Measurements from ENCODE around the gene TPRG1L.

Gene TPRG1L

DNA sequence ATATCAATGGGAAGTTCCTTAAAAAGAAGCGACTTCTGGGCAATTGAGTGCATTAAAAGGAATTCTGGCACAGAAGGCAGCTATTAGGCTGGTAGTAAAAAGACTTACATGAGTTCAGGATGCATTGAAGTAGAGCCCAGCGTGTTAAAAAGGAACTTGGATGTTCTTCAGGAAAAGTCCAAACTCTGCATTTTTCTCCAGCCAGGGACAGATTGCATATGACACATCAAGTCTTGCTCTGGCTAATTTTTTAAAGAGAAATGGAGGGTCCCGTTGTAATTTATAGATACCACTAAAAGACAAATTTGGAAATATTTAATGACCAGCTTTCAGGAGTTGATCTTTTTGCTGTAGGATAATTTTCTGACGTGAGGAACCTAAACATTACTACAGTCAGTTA, 1.2 kb downstream of the TPRG1L start:
- Mint-ChIP-seq H3K9me3 (ENCODE audit: low read depth) (no peaks in the 10 kb centered on the region), H3K4me3 (peak overlapping the region; percentile 80), H3K36me3 (no peaks in the 10 kb centered on the region), H3K4me1 (ENCODE audit: low read depth) (peaks cover 35% of the 10 kb centered on the region), H3K27me3 (no peaks in the 10 kb centered on the region), H3K27ac (peak overlapping the region; percentile 34)

DNA sequence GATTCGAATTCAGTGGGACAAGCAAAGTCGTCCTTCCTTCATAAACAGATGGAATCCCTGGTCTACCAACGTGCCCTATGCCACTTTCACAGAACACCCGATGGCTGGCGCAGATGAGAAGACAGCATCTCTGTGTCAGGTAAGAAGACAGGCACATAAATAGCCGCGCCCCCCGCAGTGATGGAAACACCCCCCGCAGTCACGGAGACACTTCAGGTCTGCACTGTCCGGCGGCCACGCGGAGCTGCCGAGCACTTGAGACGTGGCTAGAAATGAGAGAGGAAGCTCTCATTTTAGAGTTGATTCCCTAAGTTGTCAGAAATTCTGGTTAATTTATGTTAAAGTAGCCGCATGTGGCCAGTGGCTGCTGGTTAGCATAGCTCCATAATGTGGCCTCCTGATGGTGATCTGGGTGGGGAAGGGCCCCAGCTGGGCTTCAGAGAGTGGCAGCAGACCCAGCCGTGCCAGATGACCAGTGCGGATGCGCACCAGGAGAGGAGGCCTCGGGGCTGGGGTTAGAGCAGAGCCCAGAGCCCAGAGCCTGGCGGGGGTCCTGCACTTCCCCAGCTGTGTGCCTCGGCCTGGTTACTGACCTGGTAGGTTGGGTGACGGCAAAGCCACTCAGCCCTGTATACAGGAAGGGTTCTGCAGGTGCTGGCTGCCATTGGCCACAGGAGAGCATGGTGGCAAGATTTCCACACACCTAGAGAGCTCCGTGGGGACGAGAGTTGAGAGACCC, 2.9 kb downstream of the TPRG1L start:
- Mint-ChIP-seq H3K4me1 (ENCODE audit: low read depth) (peaks cover 26% of the 10 kb centered on the region), H3K27ac (no peak overlapping the region), H3K4me3 (no peak overlapping the region), H3K27me3 (no peaks in the 10 kb centered on the region), H3K9me3 (ENCODE audit: low read depth) (no peaks in the 10 kb centered on the region), H3K36me3 (no peaks in the 10 kb centered on the region)

GRCh38 chr1:3628445-3628844, 3.6 kb downstream of the TPRG1L start:
- Mint-ChIP-seq H3K9me3 (ENCODE audit: low read depth) (no peaks in the 10 kb centered on the region), H3K4me3 (no peak overlapping the region), H3K27ac (no peak overlapping the region), H3K4me1 (ENCODE audit: low read depth) (peaks cover 18% of the 10 kb centered on the region), H3K27me3 (no peaks in the 10 kb centered on the region), H3K36me3 (no peaks in the 10 kb centered on the region)

DNA sequence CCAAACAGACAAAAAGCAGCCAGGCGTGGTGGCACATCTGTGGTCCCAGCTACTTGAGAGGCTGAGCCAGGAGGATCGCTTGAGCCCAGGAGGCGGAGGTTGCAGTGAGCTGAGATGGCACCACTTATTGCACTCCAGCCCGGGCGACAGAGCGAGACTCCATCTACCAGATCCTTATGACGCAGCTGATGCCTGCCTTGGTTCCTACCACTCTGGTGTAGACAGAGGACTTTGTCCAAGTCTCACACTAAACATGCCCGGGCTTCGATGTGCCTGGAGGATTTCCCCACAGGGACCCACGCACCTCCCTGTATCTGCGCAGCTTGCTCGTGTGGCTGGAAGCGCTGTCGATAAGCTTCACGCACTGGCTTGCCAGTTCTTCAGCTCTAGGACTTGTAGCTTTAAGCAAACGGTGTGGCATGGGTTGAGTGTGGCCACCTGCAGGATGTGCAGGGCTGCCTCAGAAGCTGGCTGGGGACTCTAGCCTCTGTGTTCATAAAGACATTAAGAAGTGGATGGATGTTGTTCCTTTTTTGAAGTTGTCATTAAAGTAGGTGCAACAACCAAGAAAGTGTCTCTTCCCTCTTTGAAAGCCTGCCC, 4.8 kb downstream of the TPRG1L start:
- peaks cover 8% of the 10 kb centered on the region for H3K4me1 Mint-ChIP-seq (ENCODE audit: low read depth)
- no peak overlapping the region for H3K27ac Mint-ChIP-seq
- H3K36me3 Mint-ChIP-seq: no peaks in the 10 kb centered on the region
- no peaks in the 10 kb centered on the region for H3K9me3 Mint-ChIP-seq (ENCODE audit: low read depth)
- no peak overlapping the region for H3K4me3 Mint-ChIP-seq
- no peaks in the 10 kb centered on the region for H3K27me3 Mint-ChIP-seq

GRCh38 chr1:3630161-3630611, 5.4 kb downstream of the TPRG1L start:
- no peaks in the 10 kb centered on the region for H3K36me3 Mint-ChIP-seq
- no peaks in the 10 kb centered on the region for H3K27me3 Mint-ChIP-seq
- peaks cover 8% of the 10 kb centered on the region for H3K4me1 Mint-ChIP-seq (ENCODE audit: low read depth)
- H3K9me3 Mint-ChIP-seq (ENCODE audit: low read depth): no peaks in the 10 kb centered on the region
- no peak overlapping the region for H3K27ac Mint-ChIP-seq
- no peak overlapping the region for H3K4me3 Mint-ChIP-seq

DNA sequence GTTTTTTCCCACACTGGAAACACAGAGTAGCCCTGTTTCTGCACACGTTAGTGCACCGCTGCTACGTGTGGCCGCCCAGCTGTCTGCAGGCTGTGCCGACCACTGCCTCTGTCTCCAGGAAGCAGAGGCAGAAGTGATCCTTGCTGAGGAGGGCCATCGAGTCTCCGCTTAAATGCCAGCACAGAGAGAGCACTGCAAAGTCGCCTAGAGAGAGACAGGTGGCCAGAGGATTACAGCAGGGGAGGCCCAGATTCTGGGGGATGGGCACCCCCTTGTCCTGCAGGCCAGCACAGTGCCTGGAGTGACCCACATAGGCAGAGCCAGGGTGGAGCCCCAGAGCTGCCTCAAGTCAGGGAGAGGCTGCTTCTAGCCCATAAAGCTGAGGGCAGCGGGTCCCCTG, 6.1 kb downstream of the TPRG1L start:
- peaks cover 4% of the 10 kb centered on the region for H3K4me1 Mint-ChIP-seq (ENCODE audit: low read depth)
- H3K27me3 Mint-ChIP-seq: no peaks in the 10 kb centered on the region
- no peaks in the 10 kb centered on the region for H3K9me3 Mint-ChIP-seq (ENCODE audit: low read depth)
- no peaks in the 10 kb centered on the region for H3K36me3 Mint-ChIP-seq
- H3K27ac Mint-ChIP-seq: no peak overlapping the region
- no peak overlapping the region for H3K4me3 Mint-ChIP-seq

- H3K27ac Mint-ChIP-seq: no peak overlapping the region
- H3K4me1 Mint-ChIP-seq (ENCODE audit: low read depth): no peaks in the 10 kb centered on the region
- no peaks in the 10 kb centered on the region for H3K36me3 Mint-ChIP-seq
- H3K27me3 Mint-ChIP-seq: no peaks in the 10 kb centered on the region
- H3K9me3 Mint-ChIP-seq (ENCODE audit: low read depth): no peaks in the 10 kb centered on the region
- H3K4me3 Mint-ChIP-seq: no peak overlapping the region
These were observed 6.8 kb downstream of the TPRG1L start for GRCh38 chr1:3631320-3632260.

DNA sequence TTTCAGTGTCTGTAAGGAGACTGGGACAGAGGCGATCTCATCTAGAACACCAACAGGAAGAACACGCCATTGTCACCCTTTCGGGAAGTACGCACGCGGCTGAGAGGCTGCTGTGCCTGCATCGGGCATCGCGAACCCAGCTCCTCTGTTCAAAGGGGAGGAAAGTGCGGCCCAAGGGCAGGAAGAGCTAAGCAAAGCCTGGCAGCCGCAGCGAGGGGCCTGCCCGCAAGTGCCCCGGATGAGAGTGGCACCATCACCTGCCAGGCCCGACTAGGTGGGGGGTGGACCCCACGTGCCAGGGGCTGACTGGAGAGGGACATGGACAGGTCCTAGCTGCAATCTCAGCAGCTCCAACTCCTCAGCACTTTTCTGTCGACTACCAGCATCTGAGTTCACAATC, 7.5 kb downstream of the TPRG1L start:
- no peaks in the 10 kb centered on the region for H3K4me1 Mint-ChIP-seq (ENCODE audit: low read depth)
- no peak overlapping the region for H3K4me3 Mint-ChIP-seq
- H3K27ac Mint-ChIP-seq: no peak overlapping the region
- H3K9me3 Mint-ChIP-seq (ENCODE audit: low read depth): no peaks in the 10 kb centered on the region
- no peaks in the 10 kb centered on the region for H3K36me3 Mint-ChIP-seq
- H3K27me3 Mint-ChIP-seq: no peaks in the 10 kb centered on the region

- H3K27me3 Mint-ChIP-seq: no peaks in the 10 kb centered on the region
- no peak overlapping the region for H3K4me3 Mint-ChIP-seq
- no peak overlapping the region for H3K27ac Mint-ChIP-seq
- no peaks in the 10 kb centered on the region for H3K36me3 Mint-ChIP-seq
- H3K4me1 Mint-ChIP-seq (ENCODE audit: low read depth): no peaks in the 10 kb centered on the region
- H3K9me3 Mint-ChIP-seq (ENCODE audit: low read depth): no peaks in the 10 kb centered on the region
These were observed 8.0 kb downstream of the TPRG1L start for GRCh38 chr1:3632716-3633343.

- H3K27ac Mint-ChIP-seq: no peak overlapping the region
- H3K36me3 Mint-ChIP-seq: no peaks in the 10 kb centered on the region
- H3K4me3 Mint-ChIP-seq: no peak overlapping the region
- no peaks in the 10 kb centered on the region for H3K27me3 Mint-ChIP-seq
- H3K4me1 Mint-ChIP-seq (ENCODE audit: low read depth): no peaks in the 10 kb centered on the region
- H3K9me3 Mint-ChIP-seq (ENCODE audit: low read depth): no peaks in the 10 kb centered on the region
These were observed 8.7 kb downstream of the TPRG1L start for GRCh38 chr1:3633344-3634058.

- Mint-ChIP-seq H3K9me3 (ENCODE audit: low read depth) (no peaks in the 10 kb centered on the region), H3K27ac (no peak overlapping the region), H3K4me1 (ENCODE audit: low read depth) (no peaks in the 10 kb centered on the region), H3K27me3 (no peaks in the 10 kb centered on the region), H3K36me3 (no peaks in the 10 kb centered on the region), H3K4me3 (no peak overlapping the region)
These were observed 9.4 kb downstream of the TPRG1L start for GRCh38 chr1:3634059-3634800.

DNA sequence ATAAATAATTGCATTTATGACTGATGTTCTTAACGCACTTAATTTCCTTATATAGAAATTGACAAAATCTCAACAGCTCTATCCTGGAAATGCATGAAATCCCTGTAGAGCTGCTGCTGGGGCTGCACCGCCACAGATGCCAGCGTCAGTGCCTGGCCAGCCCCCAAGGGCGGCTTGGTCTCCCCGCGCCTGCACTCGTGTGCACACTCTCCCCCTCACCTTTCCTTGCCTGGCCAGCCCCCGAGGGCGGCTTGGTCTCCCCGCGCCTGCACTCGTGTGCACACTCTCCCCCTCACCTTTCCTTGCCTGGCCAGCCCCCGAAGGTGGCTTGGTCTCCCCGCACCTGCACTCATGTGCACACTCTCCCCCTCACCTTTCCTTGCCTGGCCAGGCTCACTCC, 11.3 kb downstream of the TPRG1L start:
- Mint-ChIP-seq H3K36me3 (no peaks in the 10 kb centered on the region), H3K4me3 (no peak overlapping the region), H3K9me3 (ENCODE audit: low read depth) (no peaks in the 10 kb centered on the region), H3K27me3 (no peaks in the 10 kb centered on the region), H3K4me1 (ENCODE audit: low read depth) (no peaks in the 10 kb centered on the region), H3K27ac (no peak overlapping the region)

- H3K36me3 Mint-ChIP-seq: no peaks in the 10 kb centered on the region
- H3K27me3 Mint-ChIP-seq: no peaks in the 10 kb centered on the region
- no peak overlapping the region for H3K27ac Mint-ChIP-seq
- no peaks in the 10 kb centered on the region for H3K4me1 Mint-ChIP-seq (ENCODE audit: low read depth)
- no peak overlapping the region for H3K4me3 Mint-ChIP-seq
- no peaks in the 10 kb centered on the region for H3K9me3 Mint-ChIP-seq (ENCODE audit: low read depth)
These were observed 11.7 kb downstream of the TPRG1L start for GRCh38 chr1:3636531-3636930.

DNA sequence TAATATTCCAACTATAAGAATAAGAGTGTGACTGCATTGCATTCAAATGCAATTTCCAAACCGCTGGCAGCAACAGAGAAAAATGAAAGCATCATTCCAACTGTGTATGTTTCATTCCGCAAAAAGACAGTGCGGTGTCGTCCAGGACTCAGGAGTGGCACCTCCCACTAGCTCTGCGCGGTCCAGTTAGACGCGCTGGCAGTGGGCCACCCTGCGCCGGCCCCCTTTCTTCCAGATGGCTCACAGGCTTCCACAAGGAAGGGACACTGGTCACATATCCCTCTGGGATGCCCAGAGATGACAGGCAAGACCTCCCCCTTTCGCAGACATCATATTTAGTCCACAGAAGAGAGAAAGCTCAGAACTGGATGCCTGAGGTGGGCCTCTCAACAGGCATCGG, 13.2 kb downstream of the TPRG1L start:
- H3K9me3 Mint-ChIP-seq (ENCODE audit: low read depth): no peaks in the 10 kb centered on the region
- no peaks in the 10 kb centered on the region for H3K4me1 Mint-ChIP-seq (ENCODE audit: low read depth)
- H3K27ac Mint-ChIP-seq: no peak overlapping the region
- peaks cover 2% of the 10 kb centered on the region for H3K36me3 Mint-ChIP-seq
- no peaks in the 10 kb centered on the region for H3K27me3 Mint-ChIP-seq
- H3K4me3 Mint-ChIP-seq: no peak overlapping the region
